ENCODE measurements around the gene WDR64. TPM values are rescaled to one million over a fixed set of nuclear protein-coding genes. Genes with fewer than 3 reads are reported as not detected.
A peak's percentile ranks its signal among the peaks of the same experiment; 100 is the strongest.

WDR64 gene
- polyA plus RNA-seq, 1 donor from 2014 or later: 0.21 TPM

- Histone ChIP-seq H3K9ac (ENCODE audit: low read length) (peak overlapping the region; percentile 69), H2AFZ (ENCODE audit: low read depth, low read length) (peak overlapping the region; percentile 22), H3K9me2 (ENCODE audit: insufficient read depth, low read length) (no peaks in the 10 kb centered on the region), H3K4me2 (ENCODE audit: low read length) (peak overlapping the region; percentile 81), H3K36me3 (ENCODE audit: insufficient read depth, low read length) (peaks cover 13% of the 10 kb centered on the region), H3K27ac (ENCODE audit: low read length) (no peak overlapping the region), H3F3A (ENCODE audit: insufficient read depth, low read length, poor library complexity, severe bottlenecking) (no peaks in the 10 kb centered on the region), H3K9me3 (ENCODE audit: low read length) (no peaks in the 10 kb centered on the region), H3K27me3 (ENCODE audit: insufficient read depth, low read depth, low read length) (no peaks in the 10 kb centered on the region), H3K4me3 (ENCODE audit: low read length) (peak overlapping the region; percentile 84), H4K20me1 (ENCODE audit: insufficient read depth) (no peaks in the 10 kb centered on the region), H3K79me2 (replicated peaks; ENCODE audit: insufficient read depth, low read length) (peaks cover 18% of the 10 kb centered on the region)
- TF ChIP-seq MXI1 (conservative IDR thresholded peaks at IDR 0.05; ENCODE audit: poor library complexity, severe bottlenecking) (no peak), RAD21 (conservative IDR thresholded peaks at IDR 0.05) (no peak), POLR2AphosphoS5 (IDR thresholded peaks at IDR 0.05) (no peak), EP300 (conservative IDR thresholded peaks at IDR 0.05; ENCODE audit: poor library complexity, severe bottlenecking) (no peak), EZH2 (IDR thresholded peaks at IDR 0.05; ENCODE audit: borderline replicate concordance, insufficient read depth, low read length, poor library complexity, severe bottlenecking) (no peak), SMC3 (conservative IDR thresholded peaks at IDR 0.05; ENCODE audit: poor library complexity) (no peak)
- TF ChIP-seq, protein P1, sequence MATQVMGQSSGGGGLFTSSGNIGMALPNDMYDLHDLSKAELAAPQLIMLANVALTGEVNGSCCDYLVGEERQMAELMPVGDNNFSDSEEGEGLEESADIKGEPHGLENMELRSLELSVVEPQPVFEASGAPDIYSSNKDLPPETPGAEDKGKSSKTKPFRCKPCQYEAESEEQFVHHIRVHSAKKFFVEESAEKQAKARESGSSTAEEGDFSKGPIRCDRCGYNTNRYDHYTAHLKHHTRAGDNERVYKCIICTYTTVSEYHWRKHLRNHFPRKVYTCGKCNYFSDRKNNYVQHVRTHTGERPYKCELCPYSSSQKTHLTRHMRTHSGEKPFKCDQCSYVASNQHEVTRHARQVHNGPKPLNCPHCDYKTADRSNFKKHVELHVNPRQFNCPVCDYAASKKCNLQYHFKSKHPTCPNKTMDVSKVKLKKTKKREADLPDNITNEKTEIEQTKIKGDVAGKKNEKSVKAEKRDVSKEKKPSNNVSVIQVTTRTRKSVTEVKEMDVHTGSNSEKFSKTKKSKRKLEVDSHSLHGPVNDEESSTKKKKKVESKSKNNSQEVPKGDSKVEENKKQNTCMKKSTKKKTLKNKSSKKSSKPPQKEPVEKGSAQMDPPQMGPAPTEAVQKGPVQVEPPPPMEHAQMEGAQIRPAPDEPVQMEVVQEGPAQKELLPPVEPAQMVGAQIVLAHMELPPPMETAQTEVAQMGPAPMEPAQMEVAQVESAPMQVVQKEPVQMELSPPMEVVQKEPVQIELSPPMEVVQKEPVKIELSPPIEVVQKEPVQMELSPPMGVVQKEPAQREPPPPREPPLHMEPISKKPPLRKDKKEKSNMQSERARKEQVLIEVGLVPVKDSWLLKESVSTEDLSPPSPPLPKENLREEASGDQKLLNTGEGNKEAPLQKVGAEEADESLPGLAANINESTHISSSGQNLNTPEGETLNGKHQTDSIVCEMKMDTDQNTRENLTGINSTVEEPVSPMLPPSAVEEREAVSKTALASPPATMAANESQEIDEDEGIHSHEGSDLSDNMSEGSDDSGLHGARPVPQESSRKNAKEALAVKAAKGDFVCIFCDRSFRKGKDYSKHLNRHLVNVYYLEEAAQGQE (IDR thresholded peaks at IDR 0.05; ENCODE audit: borderline replicate concordance): no peak
Measured at GRCh38 chr1:241638909-241639622, 13.0 kb upstream of the WDR64 start.

GRCh38 chr1:241639623-241640148, 12.4 kb upstream of the WDR64 start:
- TF ChIP-seq SMC3 (conservative IDR thresholded peaks at IDR 0.05; ENCODE audit: poor library complexity): no peak
- TF ChIP-seq RAD21 (conservative IDR thresholded peaks at IDR 0.05): no peak
- TF ChIP-seq, protein P2, sequence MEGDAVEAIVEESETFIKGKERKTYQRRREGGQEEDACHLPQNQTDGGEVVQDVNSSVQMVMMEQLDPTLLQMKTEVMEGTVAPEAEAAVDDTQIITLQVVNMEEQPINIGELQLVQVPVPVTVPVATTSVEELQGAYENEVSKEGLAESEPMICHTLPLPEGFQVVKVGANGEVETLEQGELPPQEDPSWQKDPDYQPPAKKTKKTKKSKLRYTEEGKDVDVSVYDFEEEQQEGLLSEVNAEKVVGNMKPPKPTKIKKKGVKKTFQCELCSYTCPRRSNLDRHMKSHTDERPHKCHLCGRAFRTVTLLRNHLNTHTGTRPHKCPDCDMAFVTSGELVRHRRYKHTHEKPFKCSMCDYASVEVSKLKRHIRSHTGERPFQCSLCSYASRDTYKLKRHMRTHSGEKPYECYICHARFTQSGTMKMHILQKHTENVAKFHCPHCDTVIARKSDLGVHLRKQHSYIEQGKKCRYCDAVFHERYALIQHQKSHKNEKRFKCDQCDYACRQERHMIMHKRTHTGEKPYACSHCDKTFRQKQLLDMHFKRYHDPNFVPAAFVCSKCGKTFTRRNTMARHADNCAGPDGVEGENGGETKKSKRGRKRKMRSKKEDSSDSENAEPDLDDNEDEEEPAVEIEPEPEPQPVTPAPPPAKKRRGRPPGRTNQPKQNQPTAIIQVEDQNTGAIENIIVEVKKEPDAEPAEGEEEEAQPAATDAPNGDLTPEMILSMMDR (IDR thresholded peaks at IDR 0.05; ENCODE audit: poor library complexity, severe bottlenecking): peak; percentile 25
- no peak for TF ChIP-seq POLR2AphosphoS5 (IDR thresholded peaks at IDR 0.05)
- no peak for TF ChIP-seq TAF1 (IDR thresholded peaks at IDR 0.05; ENCODE audit: low read depth)
- H3K9me3 ChIP-seq (ENCODE audit: low read length): no peaks in the 10 kb centered on the region
- no peaks in the 10 kb centered on the region for H3F3A ChIP-seq (ENCODE audit: insufficient read depth, low read length, poor library complexity, severe bottlenecking)
- peak overlapping the region; percentile 81 for H3K4me2 ChIP-seq (ENCODE audit: low read length)
- H3K9ac ChIP-seq (ENCODE audit: low read length): peak overlapping the region; percentile 69
- H3K4me3 ChIP-seq (ENCODE audit: low read length): peak overlapping the region; percentile 84
- H3K27ac ChIP-seq (ENCODE audit: low read length): no peak overlapping the region
- no peaks in the 10 kb centered on the region for H4K20me1 ChIP-seq (ENCODE audit: insufficient read depth)
- no peaks in the 10 kb centered on the region for H3K27me3 ChIP-seq (ENCODE audit: insufficient read depth, low read depth, low read length)
- peak overlapping the region; percentile 41 for H2AFZ ChIP-seq (ENCODE audit: low read depth, low read length)
- H3K36me3 ChIP-seq (ENCODE audit: insufficient read depth, low read length): peaks cover 7% of the 10 kb centered on the region
- H3K9me2 ChIP-seq (ENCODE audit: insufficient read depth, low read length): no peaks in the 10 kb centered on the region
- peaks cover 18% of the 10 kb centered on the region for H3K79me2 ChIP-seq (replicated peaks; ENCODE audit: insufficient read depth, low read length)

Data from neural cell (in vitro differentiated cells).